ENCODE results near the gene ATN1. TPM values are rescaled to one million over a fixed set of nuclear protein-coding genes. Genes with fewer than 3 reads are reported as not detected.

Gene ATN1, protein sequence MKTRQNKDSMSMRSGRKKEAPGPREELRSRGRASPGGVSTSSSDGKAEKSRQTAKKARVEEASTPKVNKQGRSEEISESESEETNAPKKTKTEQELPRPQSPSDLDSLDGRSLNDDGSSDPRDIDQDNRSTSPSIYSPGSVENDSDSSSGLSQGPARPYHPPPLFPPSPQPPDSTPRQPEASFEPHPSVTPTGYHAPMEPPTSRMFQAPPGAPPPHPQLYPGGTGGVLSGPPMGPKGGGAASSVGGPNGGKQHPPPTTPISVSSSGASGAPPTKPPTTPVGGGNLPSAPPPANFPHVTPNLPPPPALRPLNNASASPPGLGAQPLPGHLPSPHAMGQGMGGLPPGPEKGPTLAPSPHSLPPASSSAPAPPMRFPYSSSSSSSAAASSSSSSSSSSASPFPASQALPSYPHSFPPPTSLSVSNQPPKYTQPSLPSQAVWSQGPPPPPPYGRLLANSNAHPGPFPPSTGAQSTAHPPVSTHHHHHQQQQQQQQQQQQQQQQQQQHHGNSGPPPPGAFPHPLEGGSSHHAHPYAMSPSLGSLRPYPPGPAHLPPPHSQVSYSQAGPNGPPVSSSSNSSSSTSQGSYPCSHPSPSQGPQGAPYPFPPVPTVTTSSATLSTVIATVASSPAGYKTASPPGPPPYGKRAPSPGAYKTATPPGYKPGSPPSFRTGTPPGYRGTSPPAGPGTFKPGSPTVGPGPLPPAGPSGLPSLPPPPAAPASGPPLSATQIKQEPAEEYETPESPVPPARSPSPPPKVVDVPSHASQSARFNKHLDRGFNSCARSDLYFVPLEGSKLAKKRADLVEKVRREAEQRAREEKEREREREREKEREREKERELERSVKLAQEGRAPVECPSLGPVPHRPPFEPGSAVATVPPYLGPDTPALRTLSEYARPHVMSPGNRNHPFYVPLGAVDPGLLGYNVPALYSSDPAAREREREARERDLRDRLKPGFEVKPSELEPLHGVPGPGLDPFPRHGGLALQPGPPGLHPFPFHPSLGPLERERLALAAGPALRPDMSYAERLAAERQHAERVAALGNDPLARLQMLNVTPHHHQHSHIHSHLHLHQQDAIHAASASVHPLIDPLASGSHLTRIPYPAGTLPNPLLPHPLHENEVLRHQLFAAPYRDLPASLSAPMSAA (N-terminal part only)
- 1.6 and 2.4 TPM in 2 replicates for polyA plus RNA-seq

GRCh38 chr12:6927379-6928021 is at the start of gene ATN1:
ATN1 (plus strand) TSS chr12:6927959; CDS start chr12:6934002, 6,043 bp downstream.

GRCh38 chr12:6904280-6905276 is 23.2 kb upstream of the ATN1 start, which contains the start of gene LRRC23:
LRRC23 (plus strand) TSS chr12:6904822; CDS start chr12:6905634, 812 bp downstream.

DNA sequence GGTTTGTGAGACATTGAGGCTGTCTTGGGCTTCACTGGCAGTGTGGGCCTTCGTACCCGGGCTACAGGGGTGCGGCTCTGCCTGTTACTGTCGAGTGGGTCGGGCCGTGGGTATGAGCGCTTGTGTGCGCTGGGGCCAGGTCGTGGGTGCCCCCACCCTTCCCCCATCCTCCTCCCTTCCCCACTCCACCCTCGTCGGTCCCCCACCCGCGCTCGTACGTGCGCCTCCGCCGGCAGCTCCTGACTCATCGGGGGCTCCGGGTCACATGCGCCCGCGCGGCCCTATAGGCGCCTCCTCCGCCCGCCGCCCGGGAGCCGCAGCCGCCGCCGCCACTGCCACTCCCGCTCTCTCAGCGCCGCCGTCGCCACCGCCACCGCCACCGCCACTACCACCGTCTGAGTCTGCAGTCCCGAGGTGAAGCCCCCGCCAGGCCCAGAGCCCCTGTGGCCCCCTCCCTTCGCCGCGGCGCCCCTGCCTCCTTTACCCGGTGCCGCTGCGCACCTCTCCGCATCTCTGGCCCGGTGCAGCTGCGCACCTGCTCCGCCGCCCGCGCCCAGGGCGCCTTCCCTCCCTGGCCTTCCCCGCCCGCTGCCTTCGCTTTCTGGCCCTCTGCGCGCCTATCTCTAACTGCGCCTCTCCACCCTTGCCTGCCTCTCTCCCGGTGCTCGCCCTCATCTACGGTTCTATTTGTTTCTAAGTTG is 13.4 kb upstream of the ATN1 start, which contains the start of gene ENO2:
TSS of gene ENO2 (plus strand) at position 335 of the 701 bp plus-strand sequence. CDS start 1,253 bp downstream, outside the sequence.

GRCh38 chr12:6943722-6944380 is 16.1 kb downstream of the ATN1 start, which contains the start of the genes C12orf57 and RNU7-1:
C12orf57 (plus strand) TSS chr12:6944022; CDS start chr12:6944122, 100 bp downstream.
RNU7-1 (plus strand) TSS chr12:6943816.

DNA sequence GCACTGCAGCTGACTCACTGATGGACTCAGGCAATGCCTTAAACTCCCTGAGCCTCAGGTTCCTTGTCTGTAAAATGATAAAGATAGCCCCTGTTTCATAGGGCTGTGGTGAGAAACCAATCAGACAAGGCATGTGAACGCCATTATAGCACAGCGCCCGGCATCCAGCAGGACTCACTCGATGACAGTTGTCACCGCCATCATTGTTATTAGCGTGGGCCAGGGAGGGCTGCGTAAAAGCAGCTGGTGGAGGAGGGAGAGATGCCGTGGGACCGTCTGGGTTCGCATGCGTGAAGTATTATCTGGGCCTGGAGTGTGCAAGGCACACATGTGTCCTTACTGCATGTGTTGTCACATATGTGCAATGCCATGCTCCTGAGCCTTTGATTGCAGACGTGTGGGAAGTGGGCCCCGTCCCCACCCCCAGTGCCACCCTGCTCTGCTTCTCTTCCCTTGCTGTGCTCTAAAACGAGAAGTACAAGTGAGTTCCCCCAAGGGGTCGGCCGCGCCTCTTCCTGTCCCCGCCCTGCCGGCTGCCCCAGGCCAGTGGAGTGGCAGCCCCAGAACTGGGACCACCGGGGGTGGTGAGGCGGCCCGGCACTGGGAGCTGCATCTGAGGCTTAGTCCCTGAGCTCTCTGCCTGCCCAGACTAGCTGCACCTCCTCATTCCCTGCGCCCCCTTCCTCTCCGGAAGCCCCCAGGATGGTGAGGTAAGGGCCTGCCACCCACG is 23.2 kb downstream of the ATN1 start, which contains the start of gene PTPN6:
TSS of gene PTPN6 (plus strand) at position 546 of the 730 bp plus-strand sequence. CDS start at position 703, 157 bp downstream.

Other genes starting within 250 kb of the ATN1 start
- gene ZNF384, start 238.6 kb upstream of the ATN1 start, polyA plus RNA-seq, result 2.3 and 2.8 TPM in 2 replicates
- gene PIANP, start 227.1 kb upstream of the ATN1 start, polyA plus RNA-seq, result 15.3 and 29.7 TPM in 2 replicates
- gene COPS7A, start 203.9 kb upstream of the ATN1 start, polyA plus RNA-seq, result 52.4 and 53.2 TPM in 2 replicates
- 161 and 204 TPM in 2 replicates for gene MLF2, start 174.8 kb upstream of the ATN1 start, polyA plus RNA-seq
- gene PTMS, start 161.6 kb upstream of the ATN1 start, polyA plus RNA-seq, result 10.0 and 10.3 TPM in 2 replicates
- not detected in 2 replicates for gene LAG3, start 155.4 kb upstream of the ATN1 start, polyA plus RNA-seq
- 0.27 and 1.4 TPM in 2 replicates for gene CD4, start 138.4 kb upstream of the ATN1 start, polyA plus RNA-seq
- 3.8 and 14.6 TPM in 2 replicates for gene GPR162, start 106.1 kb upstream of the ATN1 start, polyA plus RNA-seq
- 0.34 and 1.6 TPM in 2 replicates for gene P3H3, start 99.6 kb upstream of the ATN1 start, polyA plus RNA-seq
- gene GNB3, start 87.0 kb upstream of the ATN1 start, polyA plus RNA-seq, result 0.29 and 1.1 TPM in 2 replicates
- 0.21 and 0.51 TPM in 2 replicates for gene CDCA3, start 76.7 kb upstream of the ATN1 start, polyA plus RNA-seq
- gene USP5, start 75.8 kb upstream of the ATN1 start, polyA plus RNA-seq, result 10.5 and 14.9 TPM in 2 replicates
- 1,435 and 2,077 TPM in 2 replicates for gene TPI1, start 60.4 kb upstream of the ATN1 start, polyA plus RNA-seq
- gene SPSB2, start 54.7 kb upstream of the ATN1 start, polyA plus RNA-seq, result 0.55 TPM in 1 of 2 replicates, not detected in the other
- 3.5 and 6.7 TPM in 2 replicates for gene LRRC23, start 23.1 kb upstream of the ATN1 start, polyA plus RNA-seq
- gene ENO2, start 13.4 kb upstream of the ATN1 start, polyA plus RNA-seq, result 224 and 335 TPM in 2 replicates
- not detected in 2 replicates for gene RNU7-1, start 15.9 kb downstream of the ATN1 start, polyA plus RNA-seq
- 313 and 357 TPM in 2 replicates for gene C12orf57, start 16.1 kb downstream of the ATN1 start, polyA plus RNA-seq
- 0.39 TPM in 1 of 2 replicates, not detected in the other for gene PTPN6, start 23.4 kb downstream of the ATN1 start, polyA plus RNA-seq
- gene PHB2, start 42.7 kb downstream of the ATN1 start, polyA plus RNA-seq, result 66.1 and 89.6 TPM in 2 replicates
- 36.1 and 37.1 TPM in 2 replicates for gene EMG1, start 43.0 kb downstream of the ATN1 start, polyA plus RNA-seq
- 4.4 and 5.9 TPM in 2 replicates for gene LPCAT3, start 90.5 kb downstream of the ATN1 start, polyA plus RNA-seq
- gene C1S, start 132.8 kb downstream of the ATN1 start, polyA plus RNA-seq, result 9.1 and 16.7 TPM in 2 replicates
- 0.78 and 8.0 TPM in 2 replicates for gene C1R, start 164.5 kb downstream of the ATN1 start, polyA plus RNA-seq
- gene C1RL, start 181.3 kb downstream of the ATN1 start, polyA plus RNA-seq, result 2.8 and 4.1 TPM in 2 replicates
- gene RBP5, start 200.9 kb downstream of the ATN1 start, polyA plus RNA-seq, result 1.4 TPM in 1 of 2 replicates, not detected in the other
- 125 and 134 TPM in 2 replicates for gene CLSTN3, start 202.4 kb downstream of the ATN1 start, polyA plus RNA-seq

Data from Purkinje cell (primary cell).